Stimulated activated CD4-positive, alpha-beta T cell treated with anti-CD3 and anti-CD28 coated beads, Interleukin-12 subunit alpha, Interleukin-12 subunit beta, amount 100 ng/mL, for 4 hours (primary cell): ENCODE data around the gene LBH.
"Not testable (repeated sequence)": the region's sequence is repeated elsewhere in the genome, so short reads cannot be mapped to it uniquely, and the experiment has no call there.

Experiments used
- DNase-seq: peaks from one replicate; pipeline ENCODE4 v3.0.0-alpha.2; 2020

The LBH gene

DNA sequence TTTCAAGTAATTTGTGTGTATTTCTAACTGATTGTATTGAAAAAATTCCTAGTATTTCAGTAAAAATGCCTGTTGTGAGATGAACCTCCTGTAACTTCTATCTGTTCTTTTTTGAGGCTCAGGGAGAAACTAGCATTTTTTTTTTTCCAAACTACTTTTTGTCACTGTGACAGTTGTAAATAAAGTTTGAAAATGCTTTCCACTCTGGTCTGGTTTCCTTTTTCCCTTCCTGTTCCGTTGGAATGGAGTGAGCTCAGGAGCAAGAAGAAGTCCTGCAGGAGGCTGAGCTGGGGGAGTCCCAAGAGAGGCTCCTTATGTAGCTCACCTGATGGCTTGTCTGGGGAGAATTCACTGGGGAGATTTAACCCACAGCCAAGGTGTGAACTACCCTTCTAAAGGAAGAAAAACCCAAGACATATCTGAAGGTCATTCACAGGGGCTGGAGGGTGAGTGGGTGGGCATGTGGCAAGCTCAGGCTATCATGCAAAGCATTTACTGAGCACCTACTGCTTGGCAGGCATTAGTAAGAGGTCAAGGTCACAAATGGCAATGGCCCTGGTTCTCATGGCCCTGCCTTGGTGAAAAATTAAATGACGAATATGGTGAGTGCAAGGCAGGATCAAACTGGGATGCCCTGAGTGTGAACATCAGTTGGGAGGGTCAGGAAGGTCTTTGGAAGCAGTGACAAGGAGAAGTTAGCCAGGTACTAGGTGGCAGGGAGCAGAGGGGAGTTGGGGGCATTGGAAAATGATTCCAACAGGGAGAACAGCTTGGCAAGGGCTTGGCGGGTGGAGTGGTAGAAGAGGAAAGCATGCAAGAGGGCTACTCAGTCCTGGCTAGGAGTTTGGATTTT is 28.7 kb downstream of the LBH start:
- no peak for DNase-seq

DNA sequence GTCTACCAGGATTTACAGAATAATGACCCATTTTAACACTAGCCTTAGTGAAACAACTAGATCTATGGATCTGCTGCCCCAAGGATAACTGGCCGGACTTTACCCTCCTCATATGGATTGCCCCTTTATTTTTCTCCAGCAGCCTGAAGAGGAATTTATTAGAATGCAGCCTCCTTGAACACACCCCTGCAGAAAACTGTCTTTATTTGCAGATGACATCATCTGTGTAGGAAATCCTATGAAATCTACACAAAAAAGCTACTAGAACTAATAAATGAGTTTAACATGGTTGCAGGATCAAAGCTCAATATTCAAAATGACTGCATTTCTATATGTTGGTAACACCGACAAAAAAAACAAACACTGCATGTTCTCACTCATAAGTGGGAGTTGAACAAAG is 29.6 kb downstream of the LBH start:
- no peak for DNase-seq

DNA sequence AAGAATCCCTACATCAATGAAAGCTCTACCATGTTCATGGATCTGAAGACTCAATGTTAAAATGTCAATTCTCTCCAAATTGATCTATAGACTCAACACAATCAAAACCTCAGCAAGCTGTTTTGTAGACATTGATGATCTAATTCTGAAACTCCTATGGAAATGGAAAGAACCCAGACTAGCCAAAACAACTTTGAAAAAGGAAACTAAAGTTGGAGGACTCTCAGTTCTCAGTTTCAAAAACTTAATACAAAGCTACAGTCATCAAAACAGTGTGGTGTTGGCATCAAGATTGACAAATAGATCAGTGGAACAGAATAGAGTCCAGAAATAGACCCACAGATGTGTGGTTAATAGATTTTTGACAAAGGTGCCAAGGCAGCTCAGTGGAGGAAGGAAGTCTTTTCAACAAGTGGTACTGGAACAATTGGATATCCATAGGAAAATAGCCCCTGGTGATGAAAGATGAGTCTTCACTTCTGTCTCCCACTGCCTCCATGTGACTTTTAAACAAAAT is 30.4 kb downstream of the LBH start:
- DNase-seq = no peak

DNA sequence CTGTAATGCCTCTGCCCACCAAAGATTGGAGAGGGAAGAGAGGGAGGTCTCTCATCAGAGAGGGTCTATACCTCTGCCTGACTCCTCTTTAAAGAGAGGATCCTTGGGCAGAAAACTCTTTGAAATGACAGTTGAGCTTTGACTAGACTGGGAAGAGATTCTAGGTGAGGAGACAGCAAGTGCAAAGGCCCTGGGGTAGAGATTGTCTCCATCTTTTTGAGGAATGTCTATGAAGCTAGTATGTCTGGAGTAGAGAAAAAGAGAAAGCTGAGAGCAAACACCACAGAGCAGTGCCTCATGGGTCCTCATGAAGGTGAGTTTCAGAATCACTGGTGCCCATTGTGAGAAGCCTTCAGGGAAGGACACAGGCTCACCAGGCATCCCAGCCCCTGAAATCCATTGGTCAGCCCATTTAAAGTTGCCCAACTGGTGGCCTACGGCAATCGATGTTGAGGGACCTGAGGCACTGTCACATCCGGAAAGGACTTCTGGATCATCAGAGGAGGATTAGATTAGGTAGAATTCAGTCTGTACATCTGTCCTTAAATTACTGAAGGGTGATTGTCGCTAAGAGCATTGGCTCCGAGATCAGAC is 31.5 kb downstream of the LBH start:
- no peak for DNase-seq

DNA sequence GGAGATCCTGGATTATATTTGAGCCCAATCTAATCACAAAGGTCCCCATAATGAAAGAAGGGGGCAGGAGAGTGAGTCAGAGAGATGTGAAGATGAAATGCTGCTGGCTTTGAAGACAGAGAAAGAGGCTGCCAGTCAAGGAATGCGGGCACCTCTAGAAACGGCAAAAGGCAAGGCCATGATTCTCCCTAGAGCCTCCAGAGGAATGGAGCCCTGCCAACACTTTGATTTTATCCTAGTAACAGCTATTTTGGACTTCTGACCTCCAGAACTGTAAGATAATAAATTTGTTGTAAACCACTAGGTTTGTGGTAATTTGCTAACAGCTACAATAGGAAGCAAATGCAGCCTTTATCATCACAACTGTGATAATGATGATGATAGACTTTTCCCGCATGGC is 32.9 kb downstream of the LBH start:
- no peak for DNase-seq

DNA sequence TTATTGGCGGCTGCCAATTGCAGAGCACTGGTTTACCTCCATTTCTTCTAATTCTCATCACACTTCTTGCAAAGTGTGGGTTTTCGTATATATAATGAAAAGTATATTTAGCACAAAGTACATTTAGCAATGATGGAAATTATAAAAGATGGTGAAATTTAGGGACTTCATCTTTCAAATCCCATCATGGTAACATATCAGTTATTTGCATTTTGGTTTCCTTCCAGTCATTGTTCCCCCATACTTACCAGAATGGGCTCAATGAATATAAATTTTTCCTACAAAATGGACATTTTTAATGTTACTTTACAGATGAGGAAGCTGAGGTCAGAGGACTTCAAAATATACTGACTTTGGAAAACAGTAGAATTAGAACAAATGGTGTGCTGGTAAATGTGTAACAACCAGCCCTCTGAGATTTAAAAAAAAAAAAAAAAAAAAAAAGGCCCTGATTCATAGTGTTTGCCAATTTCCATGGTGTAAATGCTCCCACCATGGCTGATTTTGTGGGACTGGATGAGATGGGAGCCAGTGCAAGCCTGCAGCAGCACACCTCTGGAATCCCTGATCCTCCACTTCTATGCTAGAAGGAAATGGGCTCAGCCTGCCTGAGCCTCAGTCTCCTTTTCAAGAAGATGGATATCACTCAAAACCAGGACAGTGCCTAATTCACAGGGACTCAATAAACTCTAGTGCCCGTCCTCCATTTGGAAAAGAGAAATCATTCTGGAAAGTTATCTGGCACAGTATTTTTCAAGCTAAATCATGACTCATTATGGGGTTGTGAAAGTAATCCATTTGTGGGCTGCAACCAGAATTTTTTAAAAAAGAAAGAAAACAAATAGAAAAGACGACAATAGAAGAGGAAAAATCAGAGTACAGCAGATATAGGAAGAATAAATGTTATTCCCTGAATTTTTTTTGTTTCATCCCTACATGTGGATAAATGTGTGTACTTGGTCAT is 34.0 kb downstream of the LBH start:
- no peak for DNase-seq

DNA sequence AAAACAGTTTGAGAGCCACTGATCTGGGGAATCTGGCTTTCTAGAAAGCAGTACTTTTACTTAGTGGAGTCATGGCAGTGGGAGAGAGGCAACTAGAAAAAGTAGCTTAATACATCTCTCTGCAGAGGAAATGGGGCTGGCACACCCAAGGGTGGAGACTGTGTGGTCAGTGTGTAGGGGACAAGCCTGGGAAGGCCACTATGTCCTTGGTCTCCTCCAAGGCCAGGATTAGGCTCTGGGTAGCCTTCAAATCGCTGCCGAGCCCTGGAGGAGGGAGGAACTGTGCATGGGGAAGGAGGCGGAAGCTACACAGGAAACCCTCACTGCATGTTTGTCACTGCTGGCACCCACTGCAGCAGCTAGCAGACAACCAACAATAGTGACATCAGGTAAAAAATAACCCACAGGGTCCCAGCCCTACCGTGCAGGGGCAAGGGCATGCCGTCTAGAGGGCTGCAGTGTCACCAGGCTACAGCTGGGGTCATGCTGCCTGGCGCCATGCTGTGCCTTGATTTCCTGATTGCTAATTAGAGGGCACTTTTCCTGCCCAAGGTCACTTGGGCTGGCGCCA is 34.8 kb downstream of the LBH start:
- DNase-seq = no peak

DNA sequence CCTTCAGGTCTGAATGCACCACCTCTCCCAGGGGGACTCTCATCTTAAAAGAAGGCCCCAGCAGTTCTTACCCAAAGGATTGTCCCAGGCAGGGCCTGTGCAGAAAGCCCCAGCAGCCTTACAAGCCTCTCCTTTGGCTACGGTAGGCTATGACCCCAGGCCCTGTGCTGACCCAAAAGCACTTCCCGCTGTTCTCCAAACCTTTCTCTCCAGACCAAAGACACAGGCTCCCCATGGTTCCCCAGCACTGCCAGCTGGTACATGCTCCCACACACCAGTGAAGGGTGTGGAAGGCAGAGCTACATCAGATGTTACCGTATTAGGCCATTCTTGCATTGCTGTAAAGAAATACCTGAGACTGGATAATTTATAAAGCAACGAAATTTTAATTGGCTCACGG is 35.4 kb downstream of the LBH start:
- no peak for DNase-seq

DNA sequence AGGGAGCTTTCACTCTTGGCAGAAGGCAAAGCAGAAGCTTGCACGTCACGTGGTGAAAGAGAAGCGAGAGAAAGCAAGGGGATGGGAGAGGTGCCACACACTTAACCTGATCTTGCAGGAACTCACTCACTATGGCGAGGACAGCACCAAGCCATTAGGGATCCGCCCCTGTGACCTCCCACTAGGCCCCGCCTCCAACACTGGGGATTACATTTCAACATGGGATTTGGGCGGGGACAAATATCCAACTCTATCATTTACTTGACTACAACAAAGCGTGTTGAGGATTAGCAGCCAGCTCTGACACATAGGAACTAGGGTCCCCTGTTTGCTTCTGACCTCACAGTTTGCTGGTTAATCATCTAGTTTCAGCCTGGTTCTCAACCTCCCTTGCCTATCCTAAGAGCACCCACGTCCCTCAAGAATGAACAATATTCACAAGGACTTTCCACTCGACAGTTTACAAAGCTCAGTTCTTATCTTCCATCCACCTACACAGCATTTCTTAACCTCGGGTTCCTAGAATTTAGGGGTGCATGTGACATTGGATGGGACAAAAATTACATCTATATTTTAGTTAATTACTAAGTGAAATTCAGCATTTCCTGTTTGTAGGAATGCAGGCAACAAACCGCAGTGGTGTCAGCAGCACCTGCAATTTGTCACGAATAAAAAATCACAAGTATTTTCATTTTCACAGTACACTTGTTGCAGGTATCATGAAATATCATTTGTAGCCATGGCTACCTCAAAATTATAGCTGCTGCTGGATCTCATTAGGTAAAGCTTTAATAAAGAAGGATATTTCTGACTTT is 36.0 kb downstream of the LBH start:
- DNase-seq = peak; percentile 22

DNA sequence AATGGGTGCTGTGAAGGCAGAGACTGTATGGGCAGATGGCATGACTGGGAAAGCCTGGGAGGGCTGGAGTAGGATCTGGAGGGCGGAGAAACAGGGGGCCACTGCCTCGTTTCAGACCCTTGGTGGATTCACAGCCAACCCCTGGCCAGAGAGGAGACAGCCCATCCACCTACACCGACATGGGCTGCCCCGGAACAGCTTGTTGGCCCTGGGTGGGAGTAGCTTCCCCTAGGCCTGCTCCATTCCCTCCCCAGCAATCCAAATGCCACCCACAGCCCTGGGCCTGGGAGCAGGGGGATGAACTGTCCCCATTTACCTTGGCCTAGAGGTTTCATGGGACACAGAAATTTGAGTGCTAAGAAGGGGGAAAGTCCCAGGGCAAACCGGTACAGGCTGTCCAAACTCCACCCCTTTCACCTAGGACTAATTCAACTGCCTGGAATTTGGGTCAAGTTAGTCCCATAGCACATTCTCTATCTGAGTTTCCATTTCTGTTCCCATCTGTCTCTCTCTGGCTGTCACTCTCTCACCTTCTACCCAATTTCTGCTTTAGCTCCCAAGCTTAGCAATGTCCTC is 37.0 kb downstream of the LBH start:
- no peak for DNase-seq

DNA sequence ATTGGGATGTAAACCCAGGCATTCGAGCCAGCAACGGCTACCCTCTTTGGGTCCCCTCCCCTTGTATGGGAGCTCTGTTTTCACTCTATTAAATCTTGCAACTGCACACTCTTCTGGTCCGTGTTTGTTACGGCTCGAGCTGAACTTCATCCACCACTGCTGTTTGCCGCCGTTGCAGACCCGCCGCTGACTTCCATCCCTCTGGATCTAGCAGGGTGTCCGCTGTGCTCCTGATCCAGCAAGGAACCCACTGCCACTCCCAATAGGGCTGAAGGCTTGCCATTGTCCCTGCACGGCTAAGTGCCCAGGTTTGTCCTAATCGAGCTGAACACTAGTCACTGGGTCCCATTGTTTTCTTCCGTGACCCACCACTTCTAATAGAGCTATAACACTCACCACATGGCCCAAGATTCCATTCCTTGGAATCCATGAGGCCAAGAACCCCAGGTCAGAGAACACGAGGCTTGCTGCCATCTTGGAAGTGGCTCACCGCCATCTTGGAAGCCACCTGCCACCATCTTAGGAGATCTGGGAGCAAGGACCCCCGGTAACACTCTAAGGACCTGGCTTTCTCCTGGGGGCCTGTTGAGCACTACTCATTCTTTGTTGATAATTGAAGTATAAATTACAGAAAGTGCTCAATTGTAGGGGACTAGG is 37.9 kb downstream of the LBH start:
- not testable (repeated sequence) for DNase-seq

DNA sequence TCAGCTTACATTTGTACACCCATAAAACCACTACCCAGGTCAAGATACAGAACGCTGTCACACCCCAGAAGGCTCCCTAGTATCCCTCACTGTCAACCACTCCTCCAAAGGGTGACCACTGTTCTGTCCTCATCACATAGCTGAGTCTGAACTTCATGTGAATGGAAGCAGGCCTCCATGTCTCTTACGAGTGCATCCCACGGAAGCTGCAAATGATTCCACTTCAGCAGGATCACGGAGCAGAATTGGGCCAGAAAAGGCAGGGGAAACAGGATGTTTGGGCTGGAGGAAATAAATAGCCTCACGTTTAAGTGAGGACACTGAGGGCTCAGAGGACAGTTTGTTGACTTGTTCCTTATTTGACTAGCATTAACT is 38.4 kb downstream of the LBH start:
- no peak for DNase-seq

DNA sequence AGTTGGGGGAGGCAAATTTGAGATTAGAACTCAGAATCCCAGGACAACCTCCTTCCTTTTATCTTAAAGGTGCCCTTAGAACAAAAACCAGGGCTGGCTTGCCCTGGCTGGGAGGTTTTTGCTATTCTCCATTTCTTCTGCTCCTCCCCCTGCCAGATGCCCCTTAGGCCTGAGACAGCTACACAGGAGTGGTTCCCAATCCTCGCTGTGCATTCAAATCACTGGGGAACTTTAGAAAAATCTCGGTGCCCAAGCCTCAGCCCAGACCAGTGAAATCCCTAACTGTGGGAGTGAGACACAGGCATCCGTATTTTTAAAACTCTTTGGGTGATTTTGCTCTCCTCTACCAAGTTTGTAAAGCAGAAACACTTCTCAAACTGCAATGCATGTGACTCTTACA is 38.8 kb downstream of the LBH start:
- DNase-seq = no peak

DNA sequence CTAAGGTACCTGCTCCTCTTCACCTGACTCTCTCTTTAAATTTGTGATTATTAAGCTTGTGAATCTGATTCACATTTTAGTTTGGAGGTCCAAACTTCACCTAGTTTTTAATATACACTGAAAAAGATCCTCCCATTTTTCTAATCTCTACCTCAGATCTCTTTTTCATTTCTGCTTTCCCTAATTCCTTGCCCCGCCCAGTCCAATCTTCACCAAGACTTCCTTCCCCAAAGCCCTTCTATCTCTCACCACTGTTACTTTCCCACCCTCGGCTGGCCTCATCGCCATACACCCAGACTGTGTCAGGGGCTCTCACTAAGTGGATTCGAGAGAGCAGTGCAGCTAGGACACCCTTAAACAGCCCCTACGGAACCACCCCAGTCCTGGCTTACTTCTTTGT is 40.0 kb downstream of the LBH start:
- DNase-seq = no peak

DNA sequence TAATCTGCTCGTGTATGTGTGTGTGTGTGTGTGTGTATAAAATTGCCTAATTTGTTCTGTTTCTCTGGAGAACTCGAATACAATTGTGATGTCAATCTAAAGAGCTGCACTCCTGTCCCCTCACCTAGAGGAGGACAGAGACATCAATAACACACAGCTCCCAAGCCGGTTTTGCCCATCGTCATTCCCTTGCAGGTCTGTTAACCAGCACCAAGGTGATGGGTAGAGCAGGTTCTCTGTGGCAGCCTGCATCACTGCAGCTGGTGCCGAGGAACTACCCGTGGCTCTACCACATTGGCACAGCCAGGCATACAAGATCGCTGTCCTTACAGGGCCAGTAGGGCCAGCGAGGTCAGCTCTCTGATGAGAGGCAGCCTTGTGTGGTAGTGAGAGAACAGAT is 41.0 kb downstream of the LBH start:
- DNase-seq = no peak

DNA sequence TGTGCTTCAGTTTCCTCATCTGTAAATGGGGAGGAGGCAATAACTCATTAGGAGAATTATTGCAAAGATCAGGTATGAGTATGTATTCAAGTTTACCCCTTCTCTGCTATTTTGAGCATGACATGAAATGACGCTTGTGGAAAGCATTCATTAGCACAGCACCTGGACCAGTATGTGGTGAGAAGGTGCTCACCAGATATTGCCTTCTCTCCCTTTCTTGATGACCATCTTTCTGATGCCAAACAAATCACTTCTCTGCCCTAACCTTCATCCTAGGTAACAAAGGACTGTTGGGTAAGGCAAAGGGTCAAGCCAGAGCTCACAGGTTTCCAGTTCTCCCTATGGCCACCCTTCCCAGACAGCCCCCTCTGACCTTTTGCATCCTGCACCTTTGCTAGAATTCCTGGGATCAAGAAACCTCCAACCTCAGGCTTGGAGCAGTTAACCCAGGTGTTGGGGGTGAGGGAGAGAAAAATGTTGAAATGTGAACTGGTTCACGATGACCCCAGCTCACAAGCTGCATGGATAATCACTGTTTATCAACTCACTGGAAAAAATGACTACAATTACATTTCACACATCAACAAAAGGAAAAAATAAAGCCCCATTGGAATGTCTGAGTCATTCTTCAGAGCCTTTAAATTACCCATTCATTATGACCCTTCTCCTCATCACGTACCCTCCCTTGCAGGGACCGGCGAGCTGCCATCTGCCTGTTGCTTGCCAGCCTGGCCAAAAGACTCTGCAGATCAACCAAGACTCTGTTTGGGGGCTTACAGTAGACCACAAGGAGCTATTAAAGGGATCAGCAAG is 41.6 kb downstream of the LBH start:
- peak; percentile 28 for DNase-seq

DNA sequence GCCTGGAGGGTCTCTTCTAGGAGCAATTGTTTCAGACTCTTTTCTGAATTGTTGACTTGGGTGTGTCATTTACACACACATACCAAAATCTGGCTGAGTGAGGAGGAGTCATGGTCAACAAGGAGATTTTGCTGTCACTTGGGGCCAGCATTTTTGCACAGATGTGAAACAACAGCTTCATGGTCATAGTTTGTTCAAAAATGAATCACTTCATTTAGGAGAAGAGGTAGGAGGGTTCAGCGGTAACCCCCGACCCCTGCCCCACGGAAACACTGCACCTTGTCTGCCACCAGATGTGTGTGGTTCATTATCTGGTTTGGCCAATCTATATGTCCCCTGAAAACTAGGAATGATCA is 42.2 kb downstream of the LBH start:
- DNase-seq = no peak

DNA sequence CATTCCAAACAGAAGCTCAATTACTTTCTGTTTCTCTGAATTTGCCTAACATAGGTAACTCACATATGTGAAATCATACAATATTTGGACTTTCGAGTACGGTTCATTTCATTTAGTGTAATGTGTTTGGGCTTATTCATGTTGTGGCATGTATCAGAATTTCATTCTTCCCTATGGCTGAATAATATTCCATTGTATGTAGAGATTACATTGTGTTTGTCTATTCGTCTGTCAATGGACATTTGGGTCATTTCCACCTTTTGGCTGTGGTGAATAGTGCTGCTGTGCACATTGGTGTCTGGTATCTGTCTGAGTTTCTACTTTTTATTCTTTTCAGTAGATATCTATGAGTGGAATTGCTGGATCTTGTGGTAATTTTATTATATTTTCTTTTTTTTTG is 43.9 kb downstream of the LBH start:
- no peak for DNase-seq

DNA sequence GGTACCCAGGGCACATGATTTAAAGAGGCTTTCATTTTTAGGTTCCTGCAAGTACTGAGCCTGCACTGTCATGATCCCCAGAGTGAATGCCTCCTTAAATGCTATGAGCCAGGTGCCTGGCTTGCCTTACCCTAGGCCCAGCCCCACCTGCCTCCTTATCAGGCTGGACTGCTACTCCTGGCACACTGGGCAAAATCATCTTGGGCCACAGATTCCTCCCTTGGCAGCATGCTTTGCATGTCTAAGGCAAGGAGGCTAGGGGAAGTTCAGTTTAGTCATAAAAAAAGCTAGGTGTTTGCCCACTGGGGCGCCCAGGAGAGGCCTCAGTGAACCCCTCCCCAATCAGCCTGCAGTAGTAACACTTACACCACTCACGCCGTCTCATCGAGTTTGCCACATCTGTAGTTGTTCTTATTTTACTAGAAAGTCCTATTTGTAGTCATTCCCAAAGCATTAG is 45.1 kb downstream of the LBH start:
- no peak for DNase-seq

DNA sequence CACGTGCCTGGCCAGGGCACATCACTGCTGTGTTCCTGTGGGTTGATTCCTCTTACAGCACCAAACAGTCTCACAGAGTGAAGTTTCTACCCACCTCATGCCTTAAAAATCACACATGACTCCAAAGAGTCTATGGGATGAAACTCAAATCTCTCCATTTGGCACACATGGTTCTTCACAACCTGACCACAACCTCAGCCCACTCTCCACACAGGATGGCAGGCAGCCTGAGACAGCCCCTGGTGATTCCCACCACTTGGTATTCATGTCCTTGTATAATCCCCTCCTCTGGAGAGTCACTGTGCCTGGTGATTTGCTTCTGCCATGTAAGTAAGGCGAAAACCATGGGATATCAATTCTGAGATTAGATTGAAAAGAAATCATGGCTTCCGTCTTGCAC is 46.2 kb downstream of the LBH start:
- DNase-seq = no peak
